ENCODE measurements around the gene FBXL7. TPM values are rescaled to one million over a fixed set of nuclear protein-coding genes. Genes with fewer than 3 reads are reported as not detected.

The FBXL7 gene
- total RNA-seq, 1 donor from 2014 or later, result 8.0 TPM

DNA sequence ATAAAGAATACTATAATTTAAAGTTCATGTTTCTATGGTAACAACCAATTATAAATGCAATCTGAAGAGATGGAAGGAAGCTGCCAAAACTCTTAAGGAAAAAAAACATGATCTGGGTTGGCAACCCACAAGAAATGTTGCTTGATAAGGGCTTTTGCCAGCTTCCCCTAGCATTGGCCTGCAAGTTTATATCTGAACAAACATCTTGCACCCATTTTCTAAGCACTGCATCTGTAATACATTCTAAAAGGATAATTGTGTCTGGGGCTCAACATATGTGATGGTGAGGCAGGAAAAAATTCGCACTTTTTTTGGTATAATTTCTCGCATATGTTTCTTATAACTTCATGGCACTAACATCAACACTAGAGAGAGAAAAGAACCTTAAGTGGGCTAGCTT is 276.4 kb downstream of the FBXL7 start:
- Histone ChIP-seq H3K4me1 (no peaks in the 10 kb centered on the region), H3K4me3 (no peak overlapping the region), H3K9me3 (no peaks in the 10 kb centered on the region), H3K27me3 (ENCODE audit: low read depth) (no peaks in the 10 kb centered on the region), H3K36me3 (no peaks in the 10 kb centered on the region), H3K27ac (no peak overlapping the region)
- DNase-seq, result no peak
- ATAC-seq, result no peak
- TF ChIP-seq, protein P1, sequence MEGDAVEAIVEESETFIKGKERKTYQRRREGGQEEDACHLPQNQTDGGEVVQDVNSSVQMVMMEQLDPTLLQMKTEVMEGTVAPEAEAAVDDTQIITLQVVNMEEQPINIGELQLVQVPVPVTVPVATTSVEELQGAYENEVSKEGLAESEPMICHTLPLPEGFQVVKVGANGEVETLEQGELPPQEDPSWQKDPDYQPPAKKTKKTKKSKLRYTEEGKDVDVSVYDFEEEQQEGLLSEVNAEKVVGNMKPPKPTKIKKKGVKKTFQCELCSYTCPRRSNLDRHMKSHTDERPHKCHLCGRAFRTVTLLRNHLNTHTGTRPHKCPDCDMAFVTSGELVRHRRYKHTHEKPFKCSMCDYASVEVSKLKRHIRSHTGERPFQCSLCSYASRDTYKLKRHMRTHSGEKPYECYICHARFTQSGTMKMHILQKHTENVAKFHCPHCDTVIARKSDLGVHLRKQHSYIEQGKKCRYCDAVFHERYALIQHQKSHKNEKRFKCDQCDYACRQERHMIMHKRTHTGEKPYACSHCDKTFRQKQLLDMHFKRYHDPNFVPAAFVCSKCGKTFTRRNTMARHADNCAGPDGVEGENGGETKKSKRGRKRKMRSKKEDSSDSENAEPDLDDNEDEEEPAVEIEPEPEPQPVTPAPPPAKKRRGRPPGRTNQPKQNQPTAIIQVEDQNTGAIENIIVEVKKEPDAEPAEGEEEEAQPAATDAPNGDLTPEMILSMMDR (IDR thresholded peaks at IDR 0.05), result no peak
- intact Hi-C loops (cut with DNase I), result no loop called here

DNA sequence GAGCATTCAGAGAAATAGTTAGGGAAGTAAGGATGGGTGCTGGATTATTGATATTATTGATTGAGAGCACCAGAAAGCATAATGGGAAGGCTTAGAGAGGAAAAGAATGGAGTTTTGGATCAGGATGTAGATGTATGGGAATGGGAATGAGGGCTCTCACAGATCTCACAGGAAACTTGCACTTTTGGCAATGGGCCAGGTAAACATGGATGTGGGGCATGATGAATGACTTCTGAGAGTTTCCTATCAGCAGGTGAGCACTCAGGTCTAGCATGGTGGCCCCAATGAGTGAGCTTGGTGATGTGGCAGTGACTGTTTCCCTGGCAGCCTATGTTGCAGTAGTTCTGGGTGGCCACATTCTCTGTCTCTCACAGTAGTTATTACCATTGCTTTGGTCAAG is 283.8 kb downstream of the FBXL7 start:
- TF ChIP-seq, protein P1 (IDR thresholded peaks at IDR 0.05), result no peak
- no peak overlapping the region for H3K27ac ChIP-seq
- intact Hi-C loops (cut with DNase I), result no loop called here
- no peak overlapping the region for H3K4me3 ChIP-seq
- DNase-seq (no peak), ATAC-seq (no peak)
- no peaks in the 10 kb centered on the region for H3K36me3 ChIP-seq
- no peaks in the 10 kb centered on the region for H3K4me1 ChIP-seq
- no peaks in the 10 kb centered on the region for H3K27me3 ChIP-seq (ENCODE audit: low read depth)
- H3K9me3 ChIP-seq, result no peaks in the 10 kb centered on the region

DNA sequence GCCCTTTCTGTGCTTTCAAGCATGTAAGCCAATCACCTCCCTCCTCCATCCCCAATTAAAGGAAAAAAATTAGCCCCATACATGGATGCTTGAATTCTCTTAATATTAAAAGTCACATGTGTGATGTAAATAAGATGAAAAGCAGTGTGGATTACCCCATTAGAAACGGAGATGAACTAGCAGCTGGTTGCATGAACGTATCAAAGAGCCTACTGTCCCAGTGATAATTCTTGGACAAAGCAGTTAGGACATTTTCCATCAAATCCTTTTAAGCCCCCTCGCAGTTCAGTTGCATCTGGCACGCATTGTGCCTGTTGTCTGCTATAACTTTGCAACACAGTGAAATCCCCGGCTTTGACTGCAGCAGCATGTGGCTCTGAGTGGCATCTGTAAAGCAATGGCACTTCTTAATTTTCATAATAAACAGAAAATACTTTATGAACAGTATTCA is 285.6 kb downstream of the FBXL7 start:
- Histone ChIP-seq H3K9me3 (no peaks in the 10 kb centered on the region), H3K4me1 (no peaks in the 10 kb centered on the region), H3K4me3 (no peak overlapping the region), H3K27me3 (ENCODE audit: low read depth) (no peaks in the 10 kb centered on the region), H3K36me3 (no peaks in the 10 kb centered on the region), H3K27ac (no peak overlapping the region)
- DNase-seq, result no peak
- TF ChIP-seq, protein P1 (IDR thresholded peaks at IDR 0.05), result no peak
- intact Hi-C loops (cut with DNase I), result no loop called here
- no peak for ATAC-seq

DNA sequence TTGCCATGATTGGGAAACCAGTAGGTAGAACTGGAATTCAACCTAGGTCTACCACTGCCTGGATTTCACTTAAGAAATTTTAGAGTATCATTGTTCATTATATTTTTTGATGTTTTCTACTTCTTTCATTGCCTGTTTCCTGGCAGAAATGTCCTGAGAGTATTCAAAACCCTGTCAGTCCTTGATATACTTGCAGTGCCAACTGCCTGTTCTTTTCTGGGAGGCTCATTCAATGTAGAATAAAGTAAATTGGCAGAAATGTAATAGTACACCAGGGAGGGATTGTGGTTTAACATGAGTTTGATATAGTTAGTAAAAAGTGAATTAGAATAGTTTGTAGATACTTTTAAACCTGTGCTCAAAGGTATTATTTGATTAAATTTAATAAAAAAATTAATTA is 286.3 kb downstream of the FBXL7 start:
- H3K27ac ChIP-seq, result no peak overlapping the region
- no peaks in the 10 kb centered on the region for H3K36me3 ChIP-seq

DNA sequence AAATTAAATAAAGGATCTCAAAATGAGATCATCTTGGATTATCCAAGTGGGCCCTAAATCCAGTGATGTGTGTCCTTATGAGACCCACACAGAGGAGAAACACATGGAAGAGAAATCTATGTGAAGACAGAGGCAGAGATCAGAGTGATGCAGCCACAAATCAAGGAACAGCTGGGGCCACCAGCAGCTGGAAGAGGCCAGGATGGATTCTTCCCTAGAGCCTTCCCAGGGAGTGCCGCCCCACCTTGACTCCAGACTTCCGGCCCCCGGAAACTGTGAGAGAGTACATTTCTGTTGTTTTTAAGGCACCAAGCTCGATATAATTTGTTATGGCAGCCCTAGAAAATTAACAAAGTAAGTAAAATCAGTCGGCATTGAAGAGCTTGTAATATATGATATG is 286.9 kb downstream of the FBXL7 start:
- no peak for ATAC-seq

More for the DNA sequence above, 286.3 kb downstream of the FBXL7 start:
- no peak overlapping the region for H3K4me3 ChIP-seq
- no peaks in the 10 kb centered on the region for H3K27me3 ChIP-seq (ENCODE audit: low read depth)
- intact Hi-C loops (cut with DNase I), result no loop called here
- TF ChIP-seq, protein P1 (IDR thresholded peaks at IDR 0.05), result no peak
- ATAC-seq, result no peak
- DNase-seq, result no peak
- no peaks in the 10 kb centered on the region for H3K9me3 ChIP-seq
- no peaks in the 10 kb centered on the region for H3K4me1 ChIP-seq

More for the DNA sequence above, 286.9 kb downstream of the FBXL7 start:
- Histone ChIP-seq H3K4me1 (no peaks in the 10 kb centered on the region), H3K27me3 (ENCODE audit: low read depth) (no peaks in the 10 kb centered on the region), H3K4me3 (no peak overlapping the region), H3K36me3 (no peaks in the 10 kb centered on the region), H3K27ac (no peak overlapping the region), H3K9me3 (no peaks in the 10 kb centered on the region)
- TF ChIP-seq, protein P1 (IDR thresholded peaks at IDR 0.05), result no peak
- DNase-seq, result no peak
- intact Hi-C loops (cut with DNase I), result no loop called here

Data from lower lobe of right lung (tissue), 2 donors.